ENCODE results near the gene HHEX.

Gene HHEX

DNA sequence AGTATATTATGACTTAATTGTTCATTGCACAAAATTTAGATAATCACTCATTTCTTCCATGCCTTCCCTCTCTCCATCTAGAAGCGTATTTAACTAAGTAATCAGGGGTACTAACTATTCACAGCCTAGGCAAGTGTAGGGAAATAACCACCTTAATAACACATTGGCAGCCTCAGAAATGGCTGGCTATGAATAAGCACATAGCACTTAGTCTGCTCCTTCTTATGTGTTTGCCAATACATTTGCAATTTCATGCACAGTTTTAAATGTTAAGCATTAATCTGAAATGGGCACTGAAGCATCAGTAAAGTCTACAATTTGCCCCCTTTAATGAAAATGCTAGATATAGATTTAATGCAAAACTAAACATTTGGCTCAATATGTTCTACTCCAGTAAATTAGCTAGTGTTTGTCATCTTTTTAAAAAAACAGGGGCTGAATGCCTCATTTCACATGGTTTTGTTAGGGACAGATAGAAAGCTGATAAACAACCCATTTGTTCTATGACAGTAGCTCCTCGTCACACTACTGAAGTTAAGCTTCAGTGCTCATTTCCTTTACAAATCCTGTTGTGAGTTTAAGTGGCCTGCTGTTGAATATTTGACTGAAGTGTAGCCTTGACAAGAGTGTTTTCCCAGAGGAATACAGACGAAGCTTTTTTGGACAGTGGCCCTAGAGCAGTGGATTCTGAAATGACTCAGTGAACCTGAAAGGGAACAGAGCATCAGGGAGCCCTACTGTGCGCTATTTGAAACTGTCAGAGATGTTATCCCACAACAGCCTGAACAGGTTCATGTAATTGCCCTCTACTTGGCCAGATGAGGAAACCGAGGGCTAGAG lies 30.5 kb downstream of the HHEX start:
- Histone ChIP-seq H3K27ac (ENCODE audit: low read length) (no peak overlapping the region), H3F3A (ENCODE audit: insufficient read depth, low read length) (no peaks in the 10 kb centered on the region), H3K79me2 (ENCODE audit: low read length) (no peaks in the 10 kb centered on the region), H3K4me1 (ENCODE audit: low read length) (no peaks in the 10 kb centered on the region), H3K4me3 (ENCODE audit: low read length) (no peak overlapping the region), H2AFZ (ENCODE audit: low read length) (no peak overlapping the region), H4K20me1 (ENCODE audit: insufficient read depth, low read length) (no peaks in the 10 kb centered on the region), H3K36me3 (replicated peaks; ENCODE audit: insufficient read depth, low read length) (no peaks in the 10 kb centered on the region), H3K9me3 (replicated peaks; ENCODE audit: insufficient read depth, low read length) (no peaks in the 10 kb centered on the region), H3K4me2 (ENCODE audit: low read depth, low read length) (no peak overlapping the region), H3K9ac (ENCODE audit: low read length) (no peak overlapping the region), H3K27me3 (replicated peaks; ENCODE audit: insufficient read depth, low read length) (peaks cover 47% of the 10 kb centered on the region), H3K9me2 (replicated peaks; ENCODE audit: insufficient read depth, low read length) (no peaks in the 10 kb centered on the region)
- no peak for DNase-seq
- no peak for TF ChIP-seq EZH2 (optimal IDR thresholded peaks at IDR 0.05; ENCODE audit: low read depth, low read length)
- TF ChIP-seq, protein P1, sequence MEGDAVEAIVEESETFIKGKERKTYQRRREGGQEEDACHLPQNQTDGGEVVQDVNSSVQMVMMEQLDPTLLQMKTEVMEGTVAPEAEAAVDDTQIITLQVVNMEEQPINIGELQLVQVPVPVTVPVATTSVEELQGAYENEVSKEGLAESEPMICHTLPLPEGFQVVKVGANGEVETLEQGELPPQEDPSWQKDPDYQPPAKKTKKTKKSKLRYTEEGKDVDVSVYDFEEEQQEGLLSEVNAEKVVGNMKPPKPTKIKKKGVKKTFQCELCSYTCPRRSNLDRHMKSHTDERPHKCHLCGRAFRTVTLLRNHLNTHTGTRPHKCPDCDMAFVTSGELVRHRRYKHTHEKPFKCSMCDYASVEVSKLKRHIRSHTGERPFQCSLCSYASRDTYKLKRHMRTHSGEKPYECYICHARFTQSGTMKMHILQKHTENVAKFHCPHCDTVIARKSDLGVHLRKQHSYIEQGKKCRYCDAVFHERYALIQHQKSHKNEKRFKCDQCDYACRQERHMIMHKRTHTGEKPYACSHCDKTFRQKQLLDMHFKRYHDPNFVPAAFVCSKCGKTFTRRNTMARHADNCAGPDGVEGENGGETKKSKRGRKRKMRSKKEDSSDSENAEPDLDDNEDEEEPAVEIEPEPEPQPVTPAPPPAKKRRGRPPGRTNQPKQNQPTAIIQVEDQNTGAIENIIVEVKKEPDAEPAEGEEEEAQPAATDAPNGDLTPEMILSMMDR (IDR thresholded peaks at IDR 0.05; ENCODE audit: low read length): no peak
- no peak for TF ChIP-seq EZH2phosphoT487 (IDR thresholded peaks at IDR 0.05; ENCODE audit: low read length)

DNA sequence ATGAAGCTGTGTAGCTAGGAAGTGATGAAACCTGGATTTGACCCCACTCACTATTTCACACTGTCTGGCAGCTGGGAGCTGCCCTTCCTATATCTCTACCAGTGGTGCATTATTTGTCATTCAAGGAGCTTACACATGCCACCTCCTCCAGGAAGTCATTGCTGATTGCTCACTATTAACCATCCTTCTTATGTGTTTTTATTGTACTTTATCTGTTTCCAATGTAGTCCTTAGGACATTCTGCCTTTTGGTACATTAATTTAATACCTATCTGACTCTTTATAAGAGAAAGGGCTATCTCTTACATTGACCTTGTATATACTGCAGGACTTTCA lies 31.0 kb downstream of the HHEX start:
- H3K27me3 ChIP-seq (replicated peaks; ENCODE audit: insufficient read depth, low read length): peaks cover 53% of the 10 kb centered on the region
- no peaks in the 10 kb centered on the region for H3K4me1 ChIP-seq (ENCODE audit: low read length)

DNA sequence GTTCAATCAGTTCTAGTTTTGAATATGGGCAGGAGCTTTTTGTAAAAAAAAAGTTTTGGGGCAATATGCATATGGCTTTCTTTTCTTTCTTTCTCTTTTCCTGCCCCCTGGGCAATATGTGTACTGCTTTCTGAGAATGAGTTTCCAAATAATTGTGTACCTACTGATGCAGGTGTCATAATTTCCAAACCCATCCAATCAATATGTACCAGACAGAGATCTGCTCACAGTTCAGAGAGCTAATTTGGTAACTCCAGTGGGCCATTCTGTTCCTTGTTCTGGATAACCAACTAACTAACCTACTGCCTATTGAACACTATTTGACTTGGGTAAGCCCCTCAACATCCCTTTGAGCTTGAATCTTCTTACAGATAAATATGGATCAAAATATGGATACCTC lies 32.6 kb downstream of the HHEX start:
- H3K4me1 ChIP-seq (ENCODE audit: low read length): no peaks in the 10 kb centered on the region
- no peak for DNase-seq
- no peaks in the 10 kb centered on the region for H3K9me2 ChIP-seq (replicated peaks; ENCODE audit: insufficient read depth, low read length)
- no peaks in the 10 kb centered on the region for H3K9me3 ChIP-seq (replicated peaks; ENCODE audit: insufficient read depth, low read length)
- no peaks in the 10 kb centered on the region for H3F3A ChIP-seq (ENCODE audit: insufficient read depth, low read length)
- H3K4me2 ChIP-seq (ENCODE audit: low read depth, low read length): no peak overlapping the region
- no peaks in the 10 kb centered on the region for H3K79me2 ChIP-seq (ENCODE audit: low read length)
- TF ChIP-seq EZH2 (optimal IDR thresholded peaks at IDR 0.05; ENCODE audit: low read depth, low read length): no peak
- TF ChIP-seq EZH2phosphoT487 (IDR thresholded peaks at IDR 0.05; ENCODE audit: low read length): no peak
- TF ChIP-seq, protein P1 (IDR thresholded peaks at IDR 0.05; ENCODE audit: low read length): no peak
- H3K9ac ChIP-seq (ENCODE audit: low read length): no peak overlapping the region
- H3K4me3 ChIP-seq (ENCODE audit: low read length): no peak overlapping the region
- no peaks in the 10 kb centered on the region for H4K20me1 ChIP-seq (ENCODE audit: insufficient read depth, low read length)
- H3K36me3 ChIP-seq (replicated peaks; ENCODE audit: insufficient read depth, low read length): no peaks in the 10 kb centered on the region
- peaks cover 68% of the 10 kb centered on the region for H3K27me3 ChIP-seq (replicated peaks; ENCODE audit: insufficient read depth, low read length)
- H3K27ac ChIP-seq (ENCODE audit: low read length): no peak overlapping the region
- H2AFZ ChIP-seq (ENCODE audit: low read length): no peak overlapping the region

More for the DNA sequence above, 31.0 kb downstream of the HHEX start:
- no peak for DNase-seq
- no peak for TF ChIP-seq EZH2phosphoT487 (IDR thresholded peaks at IDR 0.05; ENCODE audit: low read length)
- TF ChIP-seq EZH2 (optimal IDR thresholded peaks at IDR 0.05; ENCODE audit: low read depth, low read length): no peak
- TF ChIP-seq, protein P1 (IDR thresholded peaks at IDR 0.05; ENCODE audit: low read length): no peak
- Histone ChIP-seq H3K36me3 (replicated peaks; ENCODE audit: insufficient read depth, low read length) (no peaks in the 10 kb centered on the region), H3K4me3 (ENCODE audit: low read length) (no peak overlapping the region), H3F3A (ENCODE audit: insufficient read depth, low read length) (no peaks in the 10 kb centered on the region), H2AFZ (ENCODE audit: low read length) (no peak overlapping the region), H3K9me2 (replicated peaks; ENCODE audit: insufficient read depth, low read length) (no peaks in the 10 kb centered on the region), H3K27ac (ENCODE audit: low read length) (no peak overlapping the region), H4K20me1 (ENCODE audit: insufficient read depth, low read length) (no peaks in the 10 kb centered on the region), H3K4me2 (ENCODE audit: low read depth, low read length) (no peak overlapping the region), H3K79me2 (ENCODE audit: low read length) (no peaks in the 10 kb centered on the region), H3K9ac (ENCODE audit: low read length) (no peak overlapping the region), H3K9me3 (replicated peaks; ENCODE audit: insufficient read depth, low read length) (no peaks in the 10 kb centered on the region)

All from MM.1S (cell line).